Nephron progenitor cell (in vitro differentiated cells): Measurements from ENCODE around the gene FTSJ1.

ENCODE experiments used
- DNase-seq: peaks from one replicate; pipeline ENCODE4 v3.0.0; 2021
- H3K27ac Mint-ChIP-seq: 2 replicates; pipeline ENCODE4 v1.8.0; 2021; ENCODE audit warnings: mild to moderate bottlenecking, moderate library complexity, mixed read lengths
- H3K27me3 Mint-ChIP-seq: 2 replicates; pipeline ENCODE4 v1.8.0; 2021; ENCODE audit warnings: mild to moderate bottlenecking, low read depth, mixed read lengths; ENCODE audit not compliant: poor library complexity
- H3K36me3 Mint-ChIP-seq: 2 replicates; pipeline ENCODE4 v1.8.0; 2021; ENCODE audit warnings: low read depth, mixed read lengths
- H3K4me1 Mint-ChIP-seq: 2 replicates; pipeline ENCODE4 v1.8.0; 2021; ENCODE audit warnings: mixed read lengths
- H3K4me3 Mint-ChIP-seq: 2 replicates; pipeline ENCODE4 v1.8.0; 2021; ENCODE audit warnings: mild to moderate bottlenecking, moderate library complexity, mixed read lengths
- H3K9me3 Mint-ChIP-seq: 2 replicates; pipeline ENCODE4 v1.8.0; 2021; ENCODE audit warnings: mild to moderate bottlenecking, moderate library complexity, mixed read lengths
- CTCF ChIP-seq: fragments of 200-600 bp; sonication (generic); IDR thresholded peaks from 2 replicates; pipeline ENCODE4 v1.5.0; 2021; ENCODE audit warnings: antibody characterized with exemption

FTSJ1 gene

GRCh38 chrX:48512371-48512935, 36.5 kb downstream of the FTSJ1 start:
- Mint-ChIP-seq H3K4me3 (no peak overlapping the region), H3K4me1 (peaks cover 13% of the 10 kb centered on the region)

GRCh38 chrX:48513670-48514069, 37.7 kb downstream of the FTSJ1 start:
- H3K36me3 Mint-ChIP-seq, result peaks cover 7% of the 10 kb centered on the region
- H3K27ac Mint-ChIP-seq, result no peak overlapping the region
- DNase-seq, result no peak
- TF ChIP-seq CTCF, result no peak
- peaks cover 14% of the 10 kb centered on the region for H3K27me3 Mint-ChIP-seq
- no peak overlapping the region for H3K4me3 Mint-ChIP-seq
- H3K9me3 Mint-ChIP-seq, result peaks cover 62% of the 10 kb centered on the region
- peaks cover 13% of the 10 kb centered on the region for H3K4me1 Mint-ChIP-seq

More at GRCh38 chrX:48512371-48512935, 36.5 kb downstream of the FTSJ1 start:
- no peak for TF ChIP-seq CTCF
- no peak for DNase-seq
- peaks cover 7% of the 10 kb centered on the region for H3K36me3 Mint-ChIP-seq
- H3K9me3 Mint-ChIP-seq, result peaks cover 67% of the 10 kb centered on the region
- H3K27me3 Mint-ChIP-seq, result peaks cover 14% of the 10 kb centered on the region
- H3K27ac Mint-ChIP-seq, result no peak overlapping the region

GRCh38 chrX:48514126-48514806, 38.3 kb downstream of the FTSJ1 start:
- H3K36me3 Mint-ChIP-seq, result peaks cover 9% of the 10 kb centered on the region
- H3K9me3 Mint-ChIP-seq, result peaks cover 63% of the 10 kb centered on the region
- H3K27me3 Mint-ChIP-seq, result peaks cover 13% of the 10 kb centered on the region
- TF ChIP-seq CTCF, result no peak
- no peak overlapping the region for H3K27ac Mint-ChIP-seq
- H3K4me3 Mint-ChIP-seq, result no peak overlapping the region
- peaks cover 13% of the 10 kb centered on the region for H3K4me1 Mint-ChIP-seq
- DNase-seq, result no peak

GRCh38 chrX:48514868-48515460, 39.0 kb downstream of the FTSJ1 start:
- Mint-ChIP-seq H3K36me3 (peaks cover 10% of the 10 kb centered on the region), H3K27me3 (peaks cover 8% of the 10 kb centered on the region), H3K9me3 (peaks cover 58% of the 10 kb centered on the region), H3K4me1 (peaks cover 6% of the 10 kb centered on the region), H3K4me3 (no peak overlapping the region), H3K27ac (no peak overlapping the region)
- DNase-seq, result no peak
- no peak for TF ChIP-seq CTCF

- Mint-ChIP-seq H3K9me3 (peaks cover 60% of the 10 kb centered on the region), H3K4me3 (no peak overlapping the region), H3K4me1 (peaks cover 8% of the 10 kb centered on the region), H3K36me3 (peaks cover 10% of the 10 kb centered on the region), H3K27ac (no peak overlapping the region), H3K27me3 (peaks cover 7% of the 10 kb centered on the region)
- DNase-seq, result no peak
- no peak for TF ChIP-seq CTCF
Observed at GRCh38 chrX:48515842-48516241, 39.8 kb downstream of the FTSJ1 start.
